DOHH2 (cell line): Measurements from ENCODE around the gene ALG8.

Experiments used
- H3F3A ChIP-seq: fragments of 200-600 bp; sonication (generic), shearing (Covaris generic); 2 replicates; pipeline ENCODE4 v1.6.0; 2016; ENCODE audit warnings: antibody characterized with exemption, mild to moderate bottlenecking; ENCODE audit not compliant: control insufficient read depth, insufficient read depth
- H3K27ac ChIP-seq: fragments of 200-600 bp; sonication (generic); 2 replicates; pipeline ENCODE4 v1.5.1; 2014; ENCODE audit warnings: low read depth, mild to moderate bottlenecking, low read length, moderate library complexity
- H3K27me3 ChIP-seq: fragments of 200-600 bp; sonication (generic); 2 replicates; pipeline ENCODE4 v1.6.1; 2014; ENCODE audit warnings: mild to moderate bottlenecking, low read length, mixed read lengths; ENCODE audit not compliant: control insufficient read depth
- H3K36me3 ChIP-seq: fragments of 200-600 bp; sonication (generic); 2 replicates; pipeline ENCODE4 v1.6.1; 2014; ENCODE audit warnings: mild to moderate bottlenecking, low read length, moderate library complexity, mixed read lengths; ENCODE audit not compliant: control insufficient read depth
- H3K4me1 ChIP-seq: fragments of 200-600 bp; sonication (generic); 2 replicates; pipeline ENCODE4 v1.6.1; 2014; ENCODE audit warnings: mild to moderate bottlenecking, low read length, mixed read lengths; ENCODE audit not compliant: control insufficient read depth
- H3K4me2 ChIP-seq: fragments of 200-600 bp; sonication (generic); 2 replicates; pipeline ENCODE4 v1.6.0; 2014; ENCODE audit warnings: mild to moderate bottlenecking, low read length, moderate library complexity
- H3K4me3 ChIP-seq: fragments of 200-600 bp; sonication (generic); 2 replicates; pipeline ENCODE4 v1.5.1; 2014; ENCODE audit warnings: mild to moderate bottlenecking, low read length, mixed read lengths
- H3K79me2 ChIP-seq: fragments of 200-600 bp; sonication (generic); 2 replicates; pipeline ENCODE4 v1.6.1; 2014; ENCODE audit warnings: mild to moderate bottlenecking, low read length, mixed read lengths; ENCODE audit not compliant: control insufficient read depth
- H3K9me2 ChIP-seq: fragments of 200-600 bp; sonication (generic); replicated peaks from 2 replicates; pipeline ENCODE4 v1.6.1; 2014; ENCODE audit warnings: mild to moderate bottlenecking, low read length, mixed read lengths; ENCODE audit not compliant: control insufficient read depth
- H3K9me3 ChIP-seq: fragments of 200-600 bp; sonication (generic); 2 replicates; pipeline ENCODE4 v1.6.1; 2014; ENCODE audit warnings: antibody characterized with exemption, low read length, mixed read lengths; ENCODE audit not compliant: control insufficient read depth, insufficient read depth
- H4K20me1 ChIP-seq: fragments of 200-600 bp; sonication (generic); 2 replicates; pipeline ENCODE4 v1.6.0; 2014; ENCODE audit warnings: low read depth, mild to moderate bottlenecking, antibody characterized with exemption, low read length, moderate library complexity; ENCODE audit not compliant: control insufficient read depth, insufficient read depth
- CTCF ChIP-seq: fragments of 200-600 bp; sonication (generic); IDR thresholded peaks from one replicate; pipeline ENCODE4 v1.5.1; 2014; ENCODE audit warnings: antibody characterized with exemption, mild to moderate bottlenecking, low read depth, low read length; ENCODE audit not compliant: poor library complexity, severe bottlenecking
- EZH2phosphoT487 ChIP-seq: fragments of 200-600 bp; sonication (generic); IDR thresholded peaks from 2 replicates; pipeline ENCODE4 v1.6.1; 2017; ENCODE audit warnings: borderline replicate concordance, mild to moderate bottlenecking, antibody characterized with exemption, low read length, moderate library complexity, mixed read lengths

The ALG8 gene

GRCh38 chr11:78132475-78132874, 7.0 kb downstream of the ALG8 start:
- peaks cover 3% of the 10 kb centered on the region; the same call in 1 of the 2 replicates for H3K4me1 ChIP-seq
- TF ChIP-seq EZH2phosphoT487 (no peak), CTCF (no peak)
- H3K27me3 ChIP-seq: no peaks in the 10 kb centered on the region
- H3K36me3 ChIP-seq: peaks cover 32% of the 10 kb centered on the region
- H3K4me3 ChIP-seq: no peak overlapping the region
- H3K79me2 ChIP-seq: peaks cover 68% of the 10 kb centered on the region
- no peaks in the 10 kb centered on the region for H3F3A ChIP-seq
- no peaks in the 10 kb centered on the region for H3K9me3 ChIP-seq
- no peaks in the 10 kb centered on the region for H4K20me1 ChIP-seq
- H3K9me2 ChIP-seq: no peaks in the 10 kb centered on the region
- no peak overlapping the region for H3K4me2 ChIP-seq
- no peak overlapping the region for H3K27ac ChIP-seq

GRCh38 chr11:78131956-78132355, 7.5 kb downstream of the ALG8 start:
- Histone ChIP-seq H3K9me3 (no peaks in the 10 kb centered on the region), H3K79me2 (peaks cover 66% of the 10 kb centered on the region), H3K27ac (no peak overlapping the region), H4K20me1 (no peaks in the 10 kb centered on the region), H3K36me3 (peaks cover 27% of the 10 kb centered on the region), H3K4me3 (no peak overlapping the region), H3K9me2 (no peaks in the 10 kb centered on the region), H3K4me1 (no peaks in the 10 kb centered on the region), H3K4me2 (no peak overlapping the region), H3F3A (no peaks in the 10 kb centered on the region), H3K27me3 (no peaks in the 10 kb centered on the region)
- TF ChIP-seq EZH2phosphoT487 (no peak), CTCF (no peak)

- no peaks in the 10 kb centered on the region for H3F3A ChIP-seq
- H4K20me1 ChIP-seq: no peaks in the 10 kb centered on the region
- TF ChIP-seq CTCF: no peak
- no peak for TF ChIP-seq EZH2phosphoT487
- no peak overlapping the region for H3K27ac ChIP-seq
- H3K79me2 ChIP-seq: peaks cover 29% of the 10 kb centered on the region
- H3K9me3 ChIP-seq: no peaks in the 10 kb centered on the region
- no peaks in the 10 kb centered on the region for H3K9me2 ChIP-seq
- no peak overlapping the region for H3K4me3 ChIP-seq
- peaks cover 17% of the 10 kb centered on the region for H3K36me3 ChIP-seq
- no peaks in the 10 kb centered on the region for H3K4me1 ChIP-seq
- no peaks in the 10 kb centered on the region for H3K27me3 ChIP-seq
- H3K4me2 ChIP-seq: no peak overlapping the region
These were observed 12.0 kb downstream of the ALG8 start for GRCh38 chr11:78127403-78127802.
